Effector CD4-positive, alpha-beta T cell (primary cell): ENCODE data around the gene CEP131.
"Not testable (repeated sequence)": the region's sequence is repeated elsewhere in the genome, so short reads cannot be mapped to it uniquely, and the experiment has no call there.

Experiments used
- DNase-seq: peaks from one replicate; pipeline ENCODE4 v3.0.0-alpha.2; 2020

CEP131 gene

GRCh38 chr17:81238490-81238814 is 15.7 kb upstream of the CEP131 start:
- DNase-seq: no peak

- DNase-seq: no peak
These were observed 15.1 kb upstream of the CEP131 start for GRCh38 chr17:81237591-81238489.

- DNase-seq: no peak
These were observed 14.0 kb upstream of the CEP131 start for GRCh38 chr17:81236784-81237183.

GRCh38 chr17:81235822-81236740 is 13.3 kb upstream of the CEP131 start:
- no peak for DNase-seq

- no peak for DNase-seq
These were observed 12.4 kb upstream of the CEP131 start for GRCh38 chr17:81234940-81235821.

- no peak for DNase-seq
These were observed 11.7 kb upstream of the CEP131 start for GRCh38 chr17:81234506-81234855.

- no peak for DNase-seq
These were observed 11.2 kb upstream of the CEP131 start for GRCh38 chr17:81233811-81234505.

GRCh38 chr17:81233316-81233715 is 10.6 kb upstream of the CEP131 start:
- no peak for DNase-seq

GRCh38 chr17:81232616-81233241 is 10.0 kb upstream of the CEP131 start:
- no peak for DNase-seq

GRCh38 chr17:81231766-81232581 is 9.2 kb upstream of the CEP131 start:
- no peak for DNase-seq

GRCh38 chr17:81231121-81231645 is 8.4 kb upstream of the CEP131 start:
- DNase-seq: no peak

- DNase-seq: no peak
These were observed 7.5 kb upstream of the CEP131 start for GRCh38 chr17:81230043-81230820.

- no peak for DNase-seq
These were observed 6.8 kb upstream of the CEP131 start for GRCh38 chr17:81229666-81229920.

- no peak for DNase-seq
These were observed 6.3 kb upstream of the CEP131 start for GRCh38 chr17:81228834-81229665.

GRCh38 chr17:81228420-81228819 is 5.7 kb upstream of the CEP131 start:
- DNase-seq: no peak

GRCh38 chr17:81227630-81228029 is 4.9 kb upstream of the CEP131 start:
- not testable (repeated sequence) for DNase-seq

GRCh38 chr17:81223762-81224130 is 981 bp upstream of the CEP131 start:
- no peak for DNase-seq

GRCh38 chr17:81222620-81222905 is 202 bp downstream of the CEP131 start:
- DNase-seq: no peak

GRCh38 chr17:81221842-81222619 is 734 bp downstream of the CEP131 start:
- no peak for DNase-seq
